NCI-H2171 treated with DMSO at 0.1 percent for 48 hours (cell line): Measurements from ENCODE around the gene CD300C.
"Not testable (repeated sequence)": the region's sequence is repeated elsewhere in the genome, so short reads cannot be mapped to it uniquely, and the experiment has no call there.

Source experiments
- DNase-seq: peaks from one replicate; lab custom pipeline; 2025; lab: John Stamatoyannopoulos, UW

The CD300C gene

DNA sequence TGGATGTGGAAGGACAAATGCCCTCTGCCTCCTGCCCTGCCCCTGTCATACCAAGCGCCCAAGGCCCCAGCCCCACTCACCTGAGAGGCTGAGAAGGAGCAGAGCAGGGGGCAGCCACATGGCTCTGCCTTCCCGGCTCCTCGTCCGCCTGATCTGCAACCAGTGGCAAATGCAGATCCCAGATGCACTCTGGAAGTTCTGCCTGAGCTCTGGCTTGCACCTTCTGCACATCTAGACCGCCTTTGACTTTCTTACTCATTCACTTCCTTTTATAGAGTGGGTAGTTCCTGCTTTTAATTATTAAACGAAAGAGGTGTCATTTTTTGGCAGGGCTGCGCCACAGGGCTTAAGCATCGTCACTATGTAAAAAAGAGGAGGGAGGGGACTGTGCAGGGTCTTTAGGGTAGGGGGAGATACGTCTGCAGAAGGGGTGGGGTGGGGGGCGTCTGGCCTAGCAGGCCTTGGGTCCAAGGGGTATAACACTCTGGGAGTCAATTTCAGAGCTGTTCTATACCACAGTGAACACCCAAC lies 14.6 kb downstream of the CD300C start, which contains the start of gene CD300LB:
Gene CD300LB (minus strand): TSS at position 245 of the 531 bp plus-strand sequence. CDS start 125 bp downstream, at position 120.
- no peak for DNase-seq

GRCh38 chr17:74530831-74531150 lies 15.1 kb downstream of the CD300C start:
- no peak for DNase-seq

DNA sequence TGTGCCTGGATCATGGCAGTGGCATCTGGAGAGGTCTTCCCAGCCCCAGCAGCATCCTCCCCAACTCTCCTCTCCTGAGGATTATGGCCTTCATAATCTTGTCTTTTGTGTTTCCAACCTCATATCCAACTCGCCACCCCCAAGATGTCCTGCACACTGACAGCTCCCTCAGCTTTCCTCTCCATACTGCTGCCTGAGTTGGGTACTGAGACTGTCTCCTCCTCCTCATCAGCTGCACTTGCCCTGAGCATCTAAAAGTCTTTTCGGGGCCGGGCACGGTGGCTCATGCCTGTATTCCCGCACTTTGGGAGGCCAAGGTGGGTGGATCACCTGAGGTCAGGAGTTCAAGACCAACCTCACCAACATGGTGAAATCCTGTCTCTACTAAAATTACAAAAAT lies 16.7 kb downstream of the CD300C start:
- DNase-seq: no peak

DNA sequence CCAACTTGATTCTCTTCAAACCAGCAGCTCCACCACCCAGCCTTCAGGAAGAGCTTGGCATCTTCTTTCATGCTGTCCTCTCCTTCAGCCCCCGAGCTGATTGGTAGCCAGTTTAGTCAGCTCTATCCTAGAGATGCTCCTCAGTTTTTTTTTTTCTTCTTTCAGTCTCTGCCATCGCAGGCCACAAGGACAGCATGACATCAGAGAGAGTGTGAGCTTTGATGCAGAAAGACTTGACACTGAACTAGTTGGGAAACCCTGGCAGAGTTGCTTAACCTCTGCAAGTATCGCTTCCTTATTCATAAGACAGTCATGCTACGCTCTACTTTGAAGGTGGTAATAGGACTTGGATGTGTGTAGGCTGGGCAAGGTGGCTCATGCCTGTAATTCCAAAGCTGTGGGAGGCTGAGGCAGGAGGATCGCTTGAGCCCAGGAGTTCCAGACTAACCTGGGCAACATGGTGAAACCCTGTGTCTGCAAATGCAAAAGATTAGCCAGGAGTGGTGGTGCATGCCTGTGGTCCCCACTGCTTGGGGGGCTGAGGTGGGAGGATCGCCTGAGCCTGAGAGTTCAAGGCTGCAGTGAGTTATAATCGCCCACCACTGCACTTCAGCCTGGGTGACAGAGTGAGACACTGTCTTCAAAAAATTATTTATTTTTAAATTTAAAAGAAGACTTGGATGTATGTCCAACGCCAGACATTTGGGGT lies 17.3 kb downstream of the CD300C start:
- no peak for DNase-seq

DNA sequence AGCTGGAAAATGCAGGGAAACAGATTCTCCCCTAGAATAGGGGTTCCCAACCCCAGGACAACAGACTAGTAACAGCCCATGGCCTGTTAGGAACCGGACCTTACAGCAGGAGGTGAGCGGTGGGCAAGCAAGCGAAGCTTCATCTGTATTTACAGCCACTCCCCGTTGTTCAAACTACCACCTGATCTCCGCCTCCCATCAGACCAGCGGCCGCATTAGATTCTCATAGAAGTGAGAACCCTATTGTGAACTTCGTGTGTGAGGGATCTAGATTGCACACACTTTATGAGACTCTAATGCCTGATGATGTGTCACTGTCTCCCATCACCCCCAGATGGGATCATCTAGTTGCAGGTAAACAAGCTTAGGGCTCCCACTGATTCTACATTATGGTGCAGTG lies 18.2 kb downstream of the CD300C start:
- DNase-seq: no peak

- no peak for DNase-seq
Observed at GRCh38 chr17:74527081-74527480, 18.8 kb downstream of the CD300C start.

GRCh38 chr17:74526681-74527080 lies 19.2 kb downstream of the CD300C start:
- DNase-seq: no peak

- no peak for DNase-seq
Observed at GRCh38 chr17:74525781-74526288, 20.1 kb downstream of the CD300C start.

GRCh38 chr17:74525465-74525725 lies 20.5 kb downstream of the CD300C start:
- DNase-seq: no peak

- DNase-seq: no peak
Observed at GRCh38 chr17:74524653-74525464, 21.1 kb downstream of the CD300C start.

DNA sequence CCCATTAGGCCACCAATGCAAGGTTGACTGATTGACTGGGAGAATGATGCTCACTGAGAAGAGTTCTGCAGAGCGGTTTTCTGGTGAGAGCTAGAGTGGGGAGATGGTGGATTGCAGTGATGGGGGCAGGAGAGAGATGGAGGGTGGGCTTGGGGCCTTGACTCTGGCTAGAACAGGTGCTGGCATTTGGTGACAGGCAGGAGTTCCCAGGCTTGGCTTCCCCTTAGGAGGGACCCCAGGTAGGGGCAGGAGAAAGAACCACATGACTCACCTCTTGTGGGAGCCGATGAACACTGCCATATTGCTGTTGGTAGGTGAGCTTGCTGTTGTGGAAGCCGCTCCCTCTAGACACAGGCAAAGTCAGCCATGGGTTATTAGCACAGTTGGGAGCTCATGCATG lies 22.6 kb downstream of the CD300C start:
- no peak for DNase-seq

- no peak for DNase-seq
Observed at GRCh38 chr17:74522381-74523105, 23.4 kb downstream of the CD300C start.

GRCh38 chr17:74521701-74522201 lies 24.2 kb downstream of the CD300C start:
- no peak for DNase-seq

DNA sequence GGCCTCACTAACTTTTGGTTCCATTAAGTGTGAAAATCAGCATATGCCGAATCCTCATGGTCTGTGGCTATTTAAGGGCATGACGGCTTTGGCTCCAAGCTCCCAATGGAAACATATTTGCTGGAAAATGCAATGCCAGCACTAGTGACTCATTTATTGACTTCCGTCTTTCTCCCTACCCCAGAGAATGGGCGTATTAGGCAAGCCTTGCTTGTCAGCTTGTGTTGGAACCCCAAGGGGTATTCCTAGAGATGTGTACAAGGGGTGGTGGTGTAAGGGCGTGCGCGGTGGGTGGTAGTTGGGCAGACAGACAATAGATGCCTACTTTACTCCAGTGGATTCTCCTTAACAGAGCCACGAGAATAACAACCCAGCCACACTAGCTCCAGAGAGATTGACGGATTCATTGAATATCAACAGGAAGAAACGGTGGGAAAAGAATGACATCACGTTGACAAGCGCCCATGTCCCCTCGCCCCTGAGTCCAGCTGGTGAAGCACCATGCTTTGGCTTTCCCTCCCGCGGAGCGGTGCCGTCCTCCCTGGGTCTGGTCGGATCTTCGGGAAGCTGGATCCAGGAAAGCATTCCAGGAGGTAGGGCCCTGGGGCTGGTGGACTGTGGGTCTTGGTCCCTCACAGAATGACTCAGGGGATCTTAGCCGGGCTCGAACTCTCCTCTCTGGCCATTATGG lies 25.0 kb downstream of the CD300C start:
- no peak for DNase-seq

DNA sequence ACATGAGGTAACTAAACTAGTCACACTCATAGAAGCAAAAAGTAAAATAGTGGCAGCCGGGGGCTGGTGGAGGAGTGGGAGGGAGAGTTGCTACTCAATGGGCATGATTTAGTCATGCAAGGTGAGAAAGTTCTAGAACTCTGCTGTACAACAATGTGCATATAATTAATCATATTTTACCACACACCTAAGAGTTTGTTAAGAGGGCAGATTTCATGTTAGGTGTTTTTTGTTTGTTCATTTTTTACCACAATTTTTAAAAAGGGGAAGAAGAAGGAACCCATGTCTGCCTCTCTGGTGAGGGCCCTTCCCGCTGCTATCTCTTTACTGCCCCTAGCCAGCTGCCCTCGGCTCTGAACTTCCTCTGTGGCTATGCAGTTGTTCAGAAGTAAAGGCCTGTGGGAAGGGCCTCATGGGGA lies 25.9 kb downstream of the CD300C start:
- no peak for DNase-seq

DNA sequence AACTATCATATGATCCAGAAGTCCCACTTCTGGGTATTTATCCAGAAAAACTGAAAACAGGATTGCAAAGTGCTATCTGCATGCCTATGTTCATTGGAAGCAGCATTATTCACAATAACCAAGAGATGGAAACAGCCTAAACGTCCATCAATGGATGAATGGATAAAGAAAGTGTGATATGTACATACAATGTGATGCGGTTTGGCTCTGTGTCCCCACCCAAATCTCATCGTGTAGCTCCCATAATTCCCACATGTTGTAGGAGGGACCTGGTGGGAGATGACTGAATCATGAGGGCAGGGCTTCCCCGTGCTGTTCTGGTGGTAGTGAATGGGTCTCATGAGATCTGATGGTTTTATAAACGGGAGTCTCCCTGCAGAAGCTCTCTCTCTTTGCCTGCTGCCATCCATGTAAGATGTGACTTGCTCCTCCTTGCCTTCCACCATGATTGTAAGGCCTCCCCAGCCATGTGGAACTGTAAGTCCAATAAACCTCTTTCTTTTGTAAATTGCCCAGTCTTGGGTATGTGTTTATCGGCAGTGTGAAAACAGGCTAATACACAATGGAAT lies 27.4 kb downstream of the CD300C start:
- not testable (repeated sequence) for DNase-seq

DNA sequence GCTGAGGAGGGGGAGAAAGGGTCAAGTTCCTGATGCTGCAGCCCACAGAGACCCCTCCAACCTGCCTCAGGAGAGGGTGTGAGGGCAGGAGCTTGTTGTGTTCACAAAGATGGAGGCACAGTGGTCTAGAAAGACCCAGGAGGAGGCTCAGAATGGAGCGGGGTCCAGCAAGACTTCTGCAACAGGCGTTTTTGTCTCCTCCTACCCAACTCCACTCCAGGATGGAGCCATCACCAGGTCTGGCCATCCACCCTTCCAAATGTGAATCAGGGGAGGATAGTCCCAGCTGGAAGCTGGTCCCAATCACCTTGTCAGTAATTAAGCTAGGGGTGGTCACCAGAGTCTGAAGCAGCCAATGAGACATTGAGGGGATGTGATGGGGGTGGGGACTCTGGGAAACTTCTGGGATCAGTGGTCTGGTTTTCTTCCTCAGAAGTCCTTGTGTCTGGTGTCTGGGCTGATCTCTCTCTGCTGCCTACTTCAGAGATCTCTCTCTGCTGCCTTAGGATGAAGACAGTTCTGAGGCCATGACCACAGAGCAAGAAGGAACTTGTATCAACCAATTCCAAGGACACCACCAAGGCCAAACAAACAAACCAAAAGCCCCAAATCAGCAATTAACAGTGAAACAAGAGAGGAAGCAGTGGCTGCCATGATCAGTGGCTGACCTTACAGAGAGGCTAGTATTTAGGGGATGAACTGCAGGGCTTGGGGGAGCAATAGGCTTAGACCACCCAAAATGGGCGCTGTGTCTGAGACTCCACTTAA lies 29.2 kb downstream of the CD300C start:
- DNase-seq: no peak

- no peak for DNase-seq
Observed at GRCh38 chr17:74515941-74516340, 30.0 kb downstream of the CD300C start.

DNA sequence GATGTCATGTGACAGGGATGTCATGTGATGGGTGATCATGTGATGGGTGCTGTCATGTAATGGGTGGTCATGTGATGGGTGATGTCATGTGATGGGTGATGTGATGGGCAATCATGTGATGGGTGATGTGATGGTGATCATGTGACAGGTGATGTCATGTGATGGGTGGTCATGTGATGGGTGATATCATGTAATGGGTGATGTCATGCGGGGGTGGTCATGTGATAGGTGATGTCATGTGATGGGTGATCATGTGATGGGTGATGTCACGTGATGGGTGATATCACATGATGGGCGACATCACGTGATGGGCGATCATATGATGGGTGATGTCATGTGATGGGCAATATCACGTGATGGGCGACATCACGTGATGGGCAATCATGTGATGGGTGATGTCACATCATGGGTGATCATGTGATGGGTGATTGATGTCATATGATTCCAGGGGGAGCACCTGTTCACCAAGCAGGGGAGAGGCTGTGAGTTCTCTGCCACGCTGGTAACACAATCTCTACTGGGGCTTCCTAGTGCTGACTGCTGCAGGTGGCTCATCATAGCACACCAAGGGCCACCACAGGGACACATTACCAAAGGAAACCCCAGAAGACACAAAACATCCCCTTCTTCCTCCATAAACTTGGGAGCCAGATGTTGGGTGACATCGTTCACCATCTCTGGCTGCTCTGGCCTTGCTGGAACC lies 31.1 kb downstream of the CD300C start:
- DNase-seq: no peak
